Uterus (tissue), 4 donors: ENCODE results near the gene MS4A14. TPM values are rescaled to one million over a fixed set of nuclear protein-coding genes. Genes with fewer than 3 reads are reported as not detected.

ENCODE experiments used
- DNase-seq, 2 donors: peaks; one replicate each; pipeline ENCODE4 v3.0.0-alpha.2; 2019 to 2020
- H3K27ac ChIP-seq, 2 donors: fragments of 200-600 bp; sonication (generic); 1 replicate in 1 of 2; 2 replicates in 1 of 2; pipeline ENCODE4 v1.5.1; 2016 to 2018
- H3K27me3 ChIP-seq, 2 donors: fragments of 200-600 bp; sonication (generic); one replicate each; pipeline ENCODE4 v1.5.1; 2018 to 2019; ENCODE audit warnings: control low read depth in 1 of 2
- H3K36me3 ChIP-seq, 2 donors: fragments of 200-600 bp; sonication (generic); one replicate each; pipeline ENCODE4 v1.5.1; 2019; ENCODE audit warnings: control low read depth in 1 of 2
- H3K4me1 ChIP-seq, 2 donors: fragments of 200-600 bp; sonication (generic); one replicate each; pipeline ENCODE4 v1.5.1; 2018 to 2019; ENCODE audit warnings: control low read depth in 1 of 2
- H3K4me3 ChIP-seq, 2 donors: fragments of 200-600 bp; sonication (generic); 1 replicate in 1 of 2; 2 replicates in 1 of 2; pipeline ENCODE4 v1.5.1; 2018 to 2019; ENCODE audit warnings: mild to moderate bottlenecking in 1 of 2
- H3K9me3 ChIP-seq, 2 donors: fragments of 200-600 bp; sonication (generic); one replicate each; pipeline ENCODE4 v1.5.1; 2019; ENCODE audit warnings: control low read depth in 1 of 2
- POLR2A ChIP-seq, 2 donors: fragments of 450-650 bp; IDR thresholded peaks; one replicate each; pipeline ENCODE4 v1.6.1; 2016; ENCODE audit warnings: antibody characterized with exemption in 2 of 2, mild to moderate bottlenecking in 1 of 2, moderate library complexity in 1 of 2
- intact Hi-C: fragments of 100-400 bp; cut with DNase I; formaldehyde crosslinking; loops from one replicate; pipeline ENCODE4 v1.15.1; 2023; ENCODE audit warnings: low total_unique reads
- total RNA-seq, 4 donors: library from RNA; depleted of rRNA in 3 of 4; stranded (reverse); fragments of >200 nt in 3 of 4; gene quantifications; one replicate each; pipeline versions ENCODE4 v1.1.0 to v1.2.4, GENCODE V29; 2014 to 2023
- TF ChIP-seq, protein P1 (sequence below), 4 experiments: fragments of 200-600 bp in 2 of 4; fragments of 450-650 bp in 2 of 4; sonication (generic) in 2 of 4; IDR thresholded peaks; one replicate each; pipeline ENCODE4 v1.5.1; 2016 to 2019; ENCODE audit warnings: antibody characterized with exemption in 4 of 4, mild to moderate bottlenecking in 2 of 4, moderate library complexity in 1 of 4
- donor health status: DM: yes; HTN: yes; CAD: no.

MS4A14 gene
- 1 to 10 TPM in 1 of 4 donors, under 1 TPM in 1, not detected in 2; 0.26 to 1.7 TPM for total RNA-seq

GRCh38 chr11:60396382-60396781 lies at the start of gene MS4A14:
MS4A14 (plus strand) TSS chr11:60396459; CDS start chr11:60396579, 120 bp downstream.
- H3K27me3 ChIP-seq = no peaks in the 10 kb centered on the region
- H3K4me1 ChIP-seq = no peaks in the 10 kb centered on the region
- no peaks in the 10 kb centered on the region for H3K36me3 ChIP-seq
- no peaks in the 10 kb centered on the region for H3K9me3 ChIP-seq
- H3K4me3 ChIP-seq = no peak within 1 kb of the TSS
- no peak for TF ChIP-seq POLR2A (IDR thresholded peaks at IDR 0.05)
- TF ChIP-seq, protein P1, sequence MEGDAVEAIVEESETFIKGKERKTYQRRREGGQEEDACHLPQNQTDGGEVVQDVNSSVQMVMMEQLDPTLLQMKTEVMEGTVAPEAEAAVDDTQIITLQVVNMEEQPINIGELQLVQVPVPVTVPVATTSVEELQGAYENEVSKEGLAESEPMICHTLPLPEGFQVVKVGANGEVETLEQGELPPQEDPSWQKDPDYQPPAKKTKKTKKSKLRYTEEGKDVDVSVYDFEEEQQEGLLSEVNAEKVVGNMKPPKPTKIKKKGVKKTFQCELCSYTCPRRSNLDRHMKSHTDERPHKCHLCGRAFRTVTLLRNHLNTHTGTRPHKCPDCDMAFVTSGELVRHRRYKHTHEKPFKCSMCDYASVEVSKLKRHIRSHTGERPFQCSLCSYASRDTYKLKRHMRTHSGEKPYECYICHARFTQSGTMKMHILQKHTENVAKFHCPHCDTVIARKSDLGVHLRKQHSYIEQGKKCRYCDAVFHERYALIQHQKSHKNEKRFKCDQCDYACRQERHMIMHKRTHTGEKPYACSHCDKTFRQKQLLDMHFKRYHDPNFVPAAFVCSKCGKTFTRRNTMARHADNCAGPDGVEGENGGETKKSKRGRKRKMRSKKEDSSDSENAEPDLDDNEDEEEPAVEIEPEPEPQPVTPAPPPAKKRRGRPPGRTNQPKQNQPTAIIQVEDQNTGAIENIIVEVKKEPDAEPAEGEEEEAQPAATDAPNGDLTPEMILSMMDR (IDR thresholded peaks at IDR 0.05) = no peak
- DNase-seq = no peak
- H3K27ac ChIP-seq = no peak within 1 kb of the TSS
- intact Hi-C loops = no loop called here

- DNase-seq = no peak
- Histone ChIP-seq H3K9me3 (no peaks in the 10 kb centered on the region), H3K4me3 (no peak overlapping the region), H3K27me3 (no peaks in the 10 kb centered on the region), H3K36me3 (no peaks in the 10 kb centered on the region), H3K27ac (no peak overlapping the region), H3K4me1 (no peaks in the 10 kb centered on the region)
- intact Hi-C loops = no loop called here
- no peak for TF ChIP-seq POLR2A (IDR thresholded peaks at IDR 0.05)
- TF ChIP-seq, protein P1 (IDR thresholded peaks at IDR 0.05) = no peak
Observed at GRCh38 chr11:60347084-60347797, 49.0 kb upstream of the MS4A14 start.

DNA sequence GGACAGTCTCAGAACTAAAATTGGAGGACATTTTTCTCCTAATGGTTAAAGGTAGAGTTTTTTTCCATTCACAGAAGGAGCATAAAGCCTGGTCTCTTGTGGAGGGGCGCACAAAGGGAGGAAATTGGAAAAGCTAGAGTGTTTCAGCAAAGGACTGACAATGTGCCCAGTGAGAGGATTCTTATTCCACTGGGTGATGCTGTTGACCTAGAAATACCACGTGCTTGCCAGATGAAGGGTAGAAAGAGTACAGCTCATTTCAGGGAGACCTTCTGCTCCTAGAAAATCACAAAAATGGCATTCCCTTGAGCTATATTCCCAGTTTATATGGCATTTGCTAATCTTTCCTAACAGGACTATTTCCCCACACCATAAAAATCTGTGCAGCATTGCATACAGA lies 48.1 kb upstream of the MS4A14 start:
- Histone ChIP-seq H3K27ac (no peak overlapping the region), H3K4me1 (no peaks in the 10 kb centered on the region), H3K27me3 (no peaks in the 10 kb centered on the region), H3K4me3 (no peak overlapping the region), H3K36me3 (no peaks in the 10 kb centered on the region), H3K9me3 (no peaks in the 10 kb centered on the region)
- no peak for DNase-seq
- intact Hi-C loops = no loop called here
- TF ChIP-seq, protein P1 (IDR thresholded peaks at IDR 0.05) = no peak
- TF ChIP-seq POLR2A (IDR thresholded peaks at IDR 0.05) = no peak

GRCh38 chr11:60349990-60350389 lies 46.3 kb upstream of the MS4A14 start:
- Histone ChIP-seq H3K27ac (no peak overlapping the region), H3K9me3 (no peaks in the 10 kb centered on the region), H3K27me3 (no peaks in the 10 kb centered on the region), H3K4me3 (no peak overlapping the region), H3K36me3 (no peaks in the 10 kb centered on the region), H3K4me1 (no peaks in the 10 kb centered on the region)
- TF ChIP-seq POLR2A (IDR thresholded peaks at IDR 0.05) = no peak
- TF ChIP-seq, protein P1 (IDR thresholded peaks at IDR 0.05) = no peak
- DNase-seq = no peak
- intact Hi-C loops = no loop called here

GRCh38 chr11:60357771-60358170 lies 38.5 kb upstream of the MS4A14 start:
- H3K4me1 ChIP-seq = no peaks in the 10 kb centered on the region
- intact Hi-C loops = no loop called here
- H3K27ac ChIP-seq = no peak overlapping the region
- H3K36me3 ChIP-seq = no peaks in the 10 kb centered on the region
- H3K27me3 ChIP-seq = no peaks in the 10 kb centered on the region
- DNase-seq = no peak
- TF ChIP-seq, protein P1 (IDR thresholded peaks at IDR 0.05) = no peak
- no peak overlapping the region for H3K4me3 ChIP-seq
- no peaks in the 10 kb centered on the region for H3K9me3 ChIP-seq
